Measurements from ENCODE around the gene MAGI1. TPM values are rescaled to one million over a fixed set of nuclear protein-coding genes. Genes with fewer than 3 reads are reported as not detected.

The MAGI1 gene
- total and polyA plus RNA-seq, 2 donors (not counting 1 experiment from before 2014, with no cell fraction given): 15.7 to 23.7 TPM

- H3K9me3 ChIP-seq (ENCODE audit: control insufficient read depth, insufficient read depth, low read depth, low read length): no peaks in the 10 kb centered on the region
- H4K20me1 ChIP-seq (ENCODE audit: control insufficient read depth, extremely low read depth, insufficient read depth, low read length): no peaks in the 10 kb centered on the region
- H3K4me2 ChIP-seq (ENCODE audit: extremely low read depth, insufficient read depth, low read length): no peak overlapping the region
- no peak for DNase-seq (ENCODE audit: low read depth in 2 of 2)
- TF ChIP-seq EZH2 (IDR thresholded peaks at IDR 0.05; ENCODE audit: low read length, missing control alignments): no peak
- no peak overlapping the region for H3K27ac ChIP-seq (ENCODE audit: insufficient read depth, low read length)
- no peak overlapping the region for H3K9ac ChIP-seq (ENCODE audit: insufficient read depth, low read length)
- no peaks in the 10 kb centered on the region for H3K4me1 ChIP-seq (ENCODE audit: control insufficient read depth, extremely low read depth, insufficient read depth, low read length)
- no peak overlapping the region for H2AFZ ChIP-seq (ENCODE audit: low read length)
- no peaks in the 10 kb centered on the region for H3K36me3 ChIP-seq (ENCODE audit: control insufficient read depth, insufficient read depth, low read length)
- H3K79me2 ChIP-seq (ENCODE audit: control insufficient read depth, insufficient read depth, low read length): no peaks in the 10 kb centered on the region
- no peak overlapping the region for H3K4me3 ChIP-seq (replicated peaks in 1 of 4; ENCODE audit: control extremely low read depth in 1 of 4, insufficient read depth in 1 of 4, low read depth in 3 of 4, low read length in 4 of 4)
- H3K27me3 ChIP-seq (ENCODE audit: control insufficient read depth, insufficient read depth, low read length): no peaks in the 10 kb centered on the region
Measured at GRCh38 chr3:65497236-65497635, 541.5 kb downstream of the MAGI1 start.

GRCh38 chr3:65493938-65494337, 544.8 kb downstream of the MAGI1 start:
- no peak for TF ChIP-seq EZH2 (IDR thresholded peaks at IDR 0.05; ENCODE audit: low read length, missing control alignments)
- TF ChIP-seq CTCF (conservative IDR thresholded peaks at IDR 0.05 in 1 of 2, IDR thresholded peaks at IDR 0.05 in 1 of 2; ENCODE audit: low read depth in 1 of 2, low read length in 2 of 2): no peak
- Histone ChIP-seq H3K36me3 (ENCODE audit: control insufficient read depth, insufficient read depth, low read length) (no peaks in the 10 kb centered on the region), H4K20me1 (ENCODE audit: control insufficient read depth, extremely low read depth, insufficient read depth, low read length) (no peaks in the 10 kb centered on the region)

GRCh38 chr3:65493371-65493882, 545.3 kb downstream of the MAGI1 start:
- Histone ChIP-seq H3K79me2 (ENCODE audit: control insufficient read depth, insufficient read depth, low read length) (no peaks in the 10 kb centered on the region), H3K9me3 (ENCODE audit: control insufficient read depth, insufficient read depth, low read depth, low read length) (no peaks in the 10 kb centered on the region), H3K4me1 (ENCODE audit: control insufficient read depth, extremely low read depth, insufficient read depth, low read length) (no peaks in the 10 kb centered on the region), H2AFZ (ENCODE audit: low read length) (no peak overlapping the region), H3K27me3 (ENCODE audit: control insufficient read depth, insufficient read depth, low read length) (no peaks in the 10 kb centered on the region), H3K9ac (ENCODE audit: insufficient read depth, low read length) (no peak overlapping the region), H3K4me2 (ENCODE audit: extremely low read depth, insufficient read depth, low read length) (no peak overlapping the region), H3K36me3 (ENCODE audit: control insufficient read depth, insufficient read depth, low read length) (no peaks in the 10 kb centered on the region), H4K20me1 (ENCODE audit: control insufficient read depth, extremely low read depth, insufficient read depth, low read length) (no peaks in the 10 kb centered on the region), H3K4me3 (replicated peaks in 1 of 4; ENCODE audit: control extremely low read depth in 1 of 4, insufficient read depth in 1 of 4, low read depth in 3 of 4, low read length in 4 of 4) (no peak overlapping the region), H3K27ac (ENCODE audit: insufficient read depth, low read length) (no peak overlapping the region)
- no peak for DNase-seq (ENCODE audit: low read depth in 2 of 2)
- no peak for TF ChIP-seq EZH2 (IDR thresholded peaks at IDR 0.05; ENCODE audit: low read length, missing control alignments)
- no peak for TF ChIP-seq CTCF (conservative IDR thresholded peaks at IDR 0.05 in 1 of 2, IDR thresholded peaks at IDR 0.05 in 1 of 2; ENCODE audit: low read depth in 1 of 2, low read length in 2 of 2)

More at GRCh38 chr3:65493938-65494337, 544.8 kb downstream of the MAGI1 start:
- DNase-seq (ENCODE audit: low read depth in 2 of 2): no peak
- Histone ChIP-seq H3K4me3 (replicated peaks in 1 of 4; ENCODE audit: control extremely low read depth in 1 of 4, insufficient read depth in 1 of 4, low read depth in 3 of 4, low read length in 4 of 4) (no peak overlapping the region), H3K4me2 (ENCODE audit: extremely low read depth, insufficient read depth, low read length) (no peak overlapping the region), H3K27me3 (ENCODE audit: control insufficient read depth, insufficient read depth, low read length) (no peaks in the 10 kb centered on the region), H3K27ac (ENCODE audit: insufficient read depth, low read length) (no peak overlapping the region), H3K4me1 (ENCODE audit: control insufficient read depth, extremely low read depth, insufficient read depth, low read length) (no peaks in the 10 kb centered on the region), H3K9ac (ENCODE audit: insufficient read depth, low read length) (no peak overlapping the region), H3K9me3 (ENCODE audit: control insufficient read depth, insufficient read depth, low read depth, low read length) (no peaks in the 10 kb centered on the region), H3K79me2 (ENCODE audit: control insufficient read depth, insufficient read depth, low read length) (no peaks in the 10 kb centered on the region), H2AFZ (ENCODE audit: low read length) (no peak overlapping the region)
